Karpas-422 (cell line): ENCODE results near the gene KIF1B. TPM values are rescaled to one million over a fixed set of nuclear protein-coding genes. Genes with fewer than 3 reads are reported as not detected.
"Not testable (repeated sequence)": the region's sequence is repeated elsewhere in the genome, so short reads cannot be mapped to it uniquely, and the experiment has no call there.

Experiments
- DNase-seq: peaks from one replicate; pipeline ENCODE4 v3.0.0-alpha.2; 2015
- H2AFZ ChIP-seq: fragments of 200-600 bp; sonication (generic); 2 replicates; pipeline ENCODE4 v1.6.1; 2014; ENCODE audit warnings: antibody characterized with exemption, low read length, mixed read lengths
- H3K27ac ChIP-seq: fragments of 200-600 bp; sonication (generic); 2 replicates; pipeline ENCODE4 v1.5.1; 2014; ENCODE audit warnings: mild to moderate bottlenecking, low read length, moderate library complexity
- H3K27me3 ChIP-seq: fragments of 200-600 bp; sonication (generic); 2 replicates; pipeline ENCODE4 v1.6.1; 2014; ENCODE audit warnings: low read length, mixed read lengths
- H3K36me3 ChIP-seq: fragments of 200-600 bp; sonication (generic); 2 replicates; pipeline ENCODE4 v1.6.1; 2014; ENCODE audit warnings: low read length, mixed read lengths; ENCODE audit not compliant: insufficient read depth
- H3K4me1 ChIP-seq: fragments of 200-600 bp; sonication (generic); 2 replicates; pipeline ENCODE4 v1.6.1; 2014; ENCODE audit warnings: mild to moderate bottlenecking, low read length, mixed read lengths
- H3K4me2 ChIP-seq: fragments of 200-600 bp; sonication (generic); 2 replicates; pipeline ENCODE4 v1.6.1; 2014; ENCODE audit warnings: low read length, low read depth, mild to moderate bottlenecking; ENCODE audit not compliant: poor library complexity, severe bottlenecking
- H3K4me3 ChIP-seq: fragments of 200-600 bp; sonication (generic); 2 replicates; pipeline ENCODE4 v1.5.1; 2014; ENCODE audit warnings: mild to moderate bottlenecking, antibody characterized with exemption, low read length, mixed read lengths
- H3K79me2 ChIP-seq: fragments of 200-600 bp; sonication (generic); 2 replicates; pipeline ENCODE4 v1.6.1; 2014; ENCODE audit warnings: mild to moderate bottlenecking, low read length, mixed read lengths
- H3K9ac ChIP-seq: fragments of 200-600 bp; sonication (generic); 2 replicates; pipeline ENCODE4 v1.6.0; 2014; ENCODE audit warnings: low read length
- H3K9me2 ChIP-seq: fragments of 200-600 bp; sonication (generic), shearing (Covaris generic); replicated peaks from 2 replicates; pipeline ENCODE4 v1.6.0; 2014; ENCODE audit warnings: mild to moderate bottlenecking, low read length, moderate library complexity; ENCODE audit not compliant: insufficient read depth
- H3K9me3 ChIP-seq: fragments of 300-700, 200-600 bp; sonication (generic); 2 replicates; pipeline ENCODE4 v1.6.1; 2014; ENCODE audit warnings: low read length, mixed read lengths
- H4K20me1 ChIP-seq: fragments of 200-600 bp; sonication (generic); 2 replicates; pipeline ENCODE4 v1.6.1; 2014; ENCODE audit warnings: mild to moderate bottlenecking, antibody characterized with exemption, low read length, low read depth; ENCODE audit not compliant: insufficient read depth
- total RNA-seq: library from RNA; depleted of rRNA; stranded (reverse); fragments of >200 nt; shearing (Covaris generic); gene quantifications from 2 replicates; pipeline ENCODE4 v1.2.3, GENCODE V29; 2014; ENCODE audit warnings: low replicate concordance

KIF1B gene
- total RNA-seq, 1 experiment from 2014 or later: 3.7 TPM

- no peak for DNase-seq
- Histone ChIP-seq H3K4me1 (peaks cover 16% of the 10 kb centered on the region), H3K27ac (peak overlapping the region; percentile 78), H3K9me3 (no peaks in the 10 kb centered on the region), H3K36me3 (peaks cover 17% of the 10 kb centered on the region; the same call in 1 of the 2 replicates), H3K27me3 (no peaks in the 10 kb centered on the region), H3K79me2 (peaks cover 26% of the 10 kb centered on the region), H3K9ac (peak overlapping the region; percentile 94), H2AFZ (peak overlapping the region; percentile 71; the same call in 1 of the 2 replicates), H3K4me2 (peak overlapping the region; percentile 98), H4K20me1 (peaks cover 8% of the 10 kb centered on the region; the same call in 1 of the 2 replicates), H3K4me3 (peak overlapping the region; percentile 96), H3K9me2 (no peaks in the 10 kb centered on the region)
Measured at GRCh38 chr1:10399444-10399941, 189.1 kb downstream of the KIF1B start.

GRCh38 chr1:10400013-10400412, 189.6 kb downstream of the KIF1B start:
- Histone ChIP-seq H4K20me1 (peaks cover 8% of the 10 kb centered on the region; the same call in 1 of the 2 replicates), H3K4me1 (peaks cover 16% of the 10 kb centered on the region), H3K27me3 (no peaks in the 10 kb centered on the region), H3K9me3 (no peaks in the 10 kb centered on the region), H3K4me2 (peak overlapping the region; percentile 98), H3K9ac (peak overlapping the region; percentile 94), H3K9me2 (no peaks in the 10 kb centered on the region), H3K27ac (no peak overlapping the region), H3K4me3 (peak overlapping the region; percentile 96), H2AFZ (no peak overlapping the region), H3K79me2 (peaks cover 26% of the 10 kb centered on the region), H3K36me3 (peaks cover 19% of the 10 kb centered on the region; the same call in 1 of the 2 replicates)
- DNase-seq: peak; percentile 32

GRCh38 chr1:10401281-10401680, 190.9 kb downstream of the KIF1B start:
- no peaks in the 10 kb centered on the region for H3K9me2 ChIP-seq
- peaks cover 21% of the 10 kb centered on the region; the same call in 1 of the 2 replicates for H3K36me3 ChIP-seq
- H3K4me1 ChIP-seq: peaks cover 16% of the 10 kb centered on the region
- H3K27ac ChIP-seq: no peak overlapping the region
- H3K9me3 ChIP-seq: no peaks in the 10 kb centered on the region
- no peak overlapping the region for H3K4me2 ChIP-seq
- peaks cover 26% of the 10 kb centered on the region for H3K79me2 ChIP-seq
- no peaks in the 10 kb centered on the region for H3K27me3 ChIP-seq
- peaks cover 8% of the 10 kb centered on the region; the same call in 1 of the 2 replicates for H4K20me1 ChIP-seq
- H3K9ac ChIP-seq: no peak overlapping the region
- H2AFZ ChIP-seq: no peak overlapping the region
- H3K4me3 ChIP-seq: no peak overlapping the region
- peak; percentile 14 for DNase-seq

GRCh38 chr1:10402729-10403274, 192.4 kb downstream of the KIF1B start:
- H3K4me1 ChIP-seq: peaks cover 16% of the 10 kb centered on the region
- peaks cover 26% of the 10 kb centered on the region for H3K79me2 ChIP-seq
- peaks cover 8% of the 10 kb centered on the region; the same call in 1 of the 2 replicates for H4K20me1 ChIP-seq
- no peak overlapping the region for H3K9ac ChIP-seq
- no peak overlapping the region for H2AFZ ChIP-seq
- H3K9me2 ChIP-seq: no peaks in the 10 kb centered on the region
- H3K9me3 ChIP-seq: no peaks in the 10 kb centered on the region
- H3K4me3 ChIP-seq: no peak overlapping the region
- peaks cover 24% of the 10 kb centered on the region; the same call in 1 of the 2 replicates for H3K36me3 ChIP-seq
- peak; percentile 16 for DNase-seq
- no peaks in the 10 kb centered on the region for H3K27me3 ChIP-seq
- H3K27ac ChIP-seq: no peak overlapping the region
- no peak overlapping the region for H3K4me2 ChIP-seq

GRCh38 chr1:10407201-10407600, 196.8 kb downstream of the KIF1B start:
- no peaks in the 10 kb centered on the region for H3K9me2 ChIP-seq
- no peaks in the 10 kb centered on the region for H3K27me3 ChIP-seq
- no peak overlapping the region for H3K9ac ChIP-seq
- peaks cover 35% of the 10 kb centered on the region; the same call in 1 of the 2 replicates for H3K36me3 ChIP-seq
- H4K20me1 ChIP-seq: no peaks in the 10 kb centered on the region
- H3K4me3 ChIP-seq: no peak overlapping the region
- no peak overlapping the region for H2AFZ ChIP-seq
- no peaks in the 10 kb centered on the region for H3K79me2 ChIP-seq
- H3K4me1 ChIP-seq: no peaks in the 10 kb centered on the region
- H3K9me3 ChIP-seq: no peaks in the 10 kb centered on the region
- DNase-seq: peak; percentile 27
- H3K4me2 ChIP-seq: no peak overlapping the region
- no peak overlapping the region for H3K27ac ChIP-seq

GRCh38 chr1:10415211-10415930, 205.0 kb downstream of the KIF1B start:
- no peak overlapping the region for H3K27ac ChIP-seq

GRCh38 chr1:10415967-10416366, 205.6 kb downstream of the KIF1B start:
- H3K9me3 ChIP-seq, H2AFZ ChIP-seq, H3K9me2 ChIP-seq, H3K27me3 ChIP-seq, H3K79me2 ChIP-seq, H3K4me2 ChIP-seq, H3K27ac ChIP-seq, DNase-seq, H4K20me1 ChIP-seq, H3K4me1 ChIP-seq, H3K4me3 ChIP-seq, H3K9ac ChIP-seq: not testable (repeated sequence)
- H3K36me3 ChIP-seq: peaks cover 48% of the 10 kb centered on the region

More at GRCh38 chr1:10415211-10415930, 205.0 kb downstream of the KIF1B start:
- Histone ChIP-seq H3K9ac (no peak overlapping the region), H3K4me3 (no peak overlapping the region), H3K4me1 (no peaks in the 10 kb centered on the region), H3K4me2 (no peak overlapping the region), H3K9me3 (no peaks in the 10 kb centered on the region), H3K36me3 (peaks cover 50% of the 10 kb centered on the region), H3K9me2 (no peaks in the 10 kb centered on the region), H3K27me3 (no peaks in the 10 kb centered on the region), H4K20me1 (no peaks in the 10 kb centered on the region), H3K79me2 (no peaks in the 10 kb centered on the region), H2AFZ (no peak overlapping the region)
- DNase-seq: peak; percentile 40

GRCh38 chr1:10418741-10419140, 208.4 kb downstream of the KIF1B start:
- H4K20me1 ChIP-seq, H3K9me2 ChIP-seq, H3K79me2 ChIP-seq, H3K4me1 ChIP-seq, H3K27me3 ChIP-seq, H3K9me3 ChIP-seq, H2AFZ ChIP-seq, H3K9ac ChIP-seq, H3K27ac ChIP-seq, H3K4me3 ChIP-seq, H3K4me2 ChIP-seq: not testable (repeated sequence)
- DNase-seq: peak; percentile 24
- H3K36me3 ChIP-seq: peaks cover 26% of the 10 kb centered on the region
